ENCODE data around the gene LRTM2.

LRTM2 gene

GRCh38 chr12:1838994-1839365 lies 18.6 kb downstream of the LRTM2 start:
- H3K27me3 ChIP-seq (replicated peaks; ENCODE audit: control insufficient read depth, insufficient read depth, low read length) = peaks cover 2% of the 10 kb centered on the region; the same call in 1 of the 2 replicates
- no peak overlapping the region for H3K4me3 ChIP-seq (replicated peaks; ENCODE audit: low read depth, low read length)
- H3K36me3 ChIP-seq (ENCODE audit: control insufficient read depth, insufficient read depth, low read length) = no peaks in the 10 kb centered on the region
- TF ChIP-seq, protein P1, sequence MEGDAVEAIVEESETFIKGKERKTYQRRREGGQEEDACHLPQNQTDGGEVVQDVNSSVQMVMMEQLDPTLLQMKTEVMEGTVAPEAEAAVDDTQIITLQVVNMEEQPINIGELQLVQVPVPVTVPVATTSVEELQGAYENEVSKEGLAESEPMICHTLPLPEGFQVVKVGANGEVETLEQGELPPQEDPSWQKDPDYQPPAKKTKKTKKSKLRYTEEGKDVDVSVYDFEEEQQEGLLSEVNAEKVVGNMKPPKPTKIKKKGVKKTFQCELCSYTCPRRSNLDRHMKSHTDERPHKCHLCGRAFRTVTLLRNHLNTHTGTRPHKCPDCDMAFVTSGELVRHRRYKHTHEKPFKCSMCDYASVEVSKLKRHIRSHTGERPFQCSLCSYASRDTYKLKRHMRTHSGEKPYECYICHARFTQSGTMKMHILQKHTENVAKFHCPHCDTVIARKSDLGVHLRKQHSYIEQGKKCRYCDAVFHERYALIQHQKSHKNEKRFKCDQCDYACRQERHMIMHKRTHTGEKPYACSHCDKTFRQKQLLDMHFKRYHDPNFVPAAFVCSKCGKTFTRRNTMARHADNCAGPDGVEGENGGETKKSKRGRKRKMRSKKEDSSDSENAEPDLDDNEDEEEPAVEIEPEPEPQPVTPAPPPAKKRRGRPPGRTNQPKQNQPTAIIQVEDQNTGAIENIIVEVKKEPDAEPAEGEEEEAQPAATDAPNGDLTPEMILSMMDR (IDR thresholded peaks at IDR 0.05; ENCODE audit: insufficient read depth, low read length, poor library complexity, severe bottlenecking) = no peak
- no peak for DNase-seq (ENCODE audit: extremely low read depth, insufficient read length)

DNA sequence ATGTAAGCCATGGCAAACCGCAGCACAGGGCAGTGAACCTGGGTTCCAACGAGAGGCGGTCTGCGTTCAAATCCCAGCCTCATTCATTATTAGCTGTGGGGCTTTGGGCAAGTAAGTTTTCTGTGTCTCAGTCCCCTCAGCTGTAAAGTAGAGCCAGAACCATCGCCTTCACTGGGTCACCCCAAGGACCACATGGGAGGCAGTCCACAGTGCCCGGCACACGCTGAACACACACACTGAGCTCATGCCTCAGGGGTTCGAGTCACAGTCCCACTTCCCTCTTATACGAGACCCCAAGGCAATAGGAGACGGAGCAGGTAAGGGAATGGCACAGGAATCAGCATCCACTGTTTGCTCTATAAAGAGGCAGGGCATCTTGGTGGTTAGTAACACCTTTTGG lies 19.1 kb downstream of the LRTM2 start:
- no peak for DNase-seq (ENCODE audit: extremely low read depth, insufficient read length)

DNA sequence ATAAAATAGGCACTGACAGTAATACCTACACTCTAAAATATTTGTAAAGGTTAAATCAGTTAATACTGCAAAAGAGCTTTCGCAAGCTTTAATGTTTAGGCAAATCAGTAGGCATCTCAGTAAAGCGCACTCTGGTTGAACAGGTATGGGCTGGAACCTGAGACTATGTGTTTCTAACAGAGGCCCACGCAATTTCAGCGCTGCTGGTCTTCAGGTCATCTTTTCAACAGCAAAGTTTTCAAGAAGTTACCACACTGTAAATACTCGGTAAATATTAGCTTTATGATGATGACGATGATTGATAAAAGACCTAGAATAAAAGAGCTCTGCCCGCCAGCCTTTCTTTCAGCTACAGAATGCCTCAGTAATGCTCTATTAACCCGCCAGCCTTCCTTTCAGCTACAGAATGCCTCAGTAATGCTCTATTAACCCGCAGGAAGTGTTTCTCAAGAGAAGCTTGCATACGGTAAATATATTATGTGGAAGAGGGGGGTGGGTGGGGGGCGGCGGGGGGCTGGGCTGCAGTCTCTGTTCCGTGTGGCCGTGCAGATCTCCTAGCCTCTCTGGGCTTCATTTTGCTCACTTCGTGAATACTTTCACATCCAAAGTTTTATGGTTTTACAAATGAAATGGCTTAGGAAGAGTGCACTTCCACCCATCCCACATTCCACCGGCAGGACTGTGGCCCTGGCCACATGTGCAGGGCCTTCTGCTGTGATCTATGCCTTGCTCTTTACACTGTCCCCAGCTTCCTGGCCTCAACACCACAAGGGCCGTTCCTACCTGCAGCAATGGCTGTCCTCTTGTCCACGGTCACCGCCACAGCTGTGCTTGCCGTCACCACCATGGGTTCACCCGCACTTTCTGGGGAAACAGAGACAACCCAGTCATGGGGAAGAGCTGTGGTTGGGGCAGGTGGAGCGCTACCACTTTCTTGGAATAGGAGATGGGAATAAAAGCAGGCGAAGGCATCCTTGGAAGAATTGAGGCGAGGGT lies 19.9 kb downstream of the LRTM2 start:
- DNase-seq (ENCODE audit: extremely low read depth, insufficient read length) = no peak
- Histone ChIP-seq H3K36me3 (ENCODE audit: control insufficient read depth, insufficient read depth, low read length) (no peaks in the 10 kb centered on the region), H3K27me3 (replicated peaks; ENCODE audit: control insufficient read depth, insufficient read depth, low read length) (peaks cover 4% of the 10 kb centered on the region; the same call in 1 of the 2 replicates), H3K4me3 (replicated peaks; ENCODE audit: low read depth, low read length) (no peak overlapping the region)
- TF ChIP-seq, protein P1 (IDR thresholded peaks at IDR 0.05; ENCODE audit: insufficient read depth, low read length, poor library complexity, severe bottlenecking) = no peak

More for the DNA sequence above, 19.1 kb downstream of the LRTM2 start:
- TF ChIP-seq, protein P1 (IDR thresholded peaks at IDR 0.05; ENCODE audit: insufficient read depth, low read length, poor library complexity, severe bottlenecking) = no peak
- no peaks in the 10 kb centered on the region for H3K36me3 ChIP-seq (ENCODE audit: control insufficient read depth, insufficient read depth, low read length)
- no peak overlapping the region for H3K4me3 ChIP-seq (replicated peaks; ENCODE audit: low read depth, low read length)
- H3K27me3 ChIP-seq (replicated peaks; ENCODE audit: control insufficient read depth, insufficient read depth, low read length) = peaks cover 4% of the 10 kb centered on the region; the same call in 1 of the 2 replicates

- H3K27me3 ChIP-seq (replicated peaks; ENCODE audit: control insufficient read depth, insufficient read depth, low read length) = peaks cover 4% of the 10 kb centered on the region; the same call in 1 of the 2 replicates
- TF ChIP-seq, protein P1 (IDR thresholded peaks at IDR 0.05; ENCODE audit: insufficient read depth, low read length, poor library complexity, severe bottlenecking) = no peak
- no peak for DNase-seq (ENCODE audit: extremely low read depth, insufficient read length)
- no peaks in the 10 kb centered on the region for H3K36me3 ChIP-seq (ENCODE audit: control insufficient read depth, insufficient read depth, low read length)
- H3K4me3 ChIP-seq (replicated peaks; ENCODE audit: low read depth, low read length) = no peak overlapping the region
Observed at GRCh38 chr12:1840981-1841425, 20.6 kb downstream of the LRTM2 start.

DNA sequence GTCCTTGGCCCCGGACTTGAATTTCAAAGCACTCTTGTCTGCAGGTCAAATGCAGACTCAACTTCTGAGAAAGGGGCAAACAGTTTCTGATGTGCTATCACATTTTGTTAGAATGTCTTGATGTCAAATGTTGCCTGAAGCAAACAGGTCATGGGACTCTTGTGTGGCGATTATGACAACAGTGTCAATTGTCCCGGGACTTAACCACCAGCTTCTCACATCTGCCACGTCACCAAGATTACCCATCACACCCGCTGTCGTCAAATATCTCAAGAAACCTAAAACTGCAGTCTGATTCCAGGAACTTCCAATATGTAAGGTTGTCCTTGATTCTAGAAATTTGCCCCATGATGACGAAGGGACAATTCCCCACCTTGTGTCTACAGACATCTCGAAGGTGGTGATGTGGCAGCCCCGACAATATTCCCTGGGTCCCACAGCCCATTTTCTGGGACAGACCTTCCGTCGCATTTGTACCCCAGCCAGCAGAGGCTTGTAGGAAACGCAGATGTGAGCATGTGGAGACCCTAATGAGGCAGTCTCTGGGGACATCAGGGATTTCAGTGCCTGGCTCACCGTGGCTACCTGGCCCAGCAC lies 21.3 kb downstream of the LRTM2 start:
- Histone ChIP-seq H3K4me3 (replicated peaks; ENCODE audit: low read depth, low read length) (no peak overlapping the region), H3K36me3 (ENCODE audit: control insufficient read depth, insufficient read depth, low read length) (no peaks in the 10 kb centered on the region), H3K27me3 (replicated peaks; ENCODE audit: control insufficient read depth, insufficient read depth, low read length) (peaks cover 4% of the 10 kb centered on the region; the same call in 1 of the 2 replicates)
- TF ChIP-seq, protein P1 (IDR thresholded peaks at IDR 0.05; ENCODE audit: insufficient read depth, low read length, poor library complexity, severe bottlenecking) = no peak
- no peak for DNase-seq (ENCODE audit: extremely low read depth, insufficient read length)
